Astrocyte (in vitro differentiated cells and primary cell): ENCODE data around the gene RPP30. TPM values are rescaled to one million over a fixed set of nuclear protein-coding genes. Genes with fewer than 3 reads are reported as not detected.
"Not testable (repeated sequence)": the region's sequence is repeated elsewhere in the genome, so short reads cannot be mapped to it uniquely, and the experiment has no call there.

Source experiments
- DNase-seq: peaks from one replicate; pipeline ENCODE4 v3.0.0-alpha.2; 2010; ENCODE audit warnings: low read depth
- FAIRE-seq: peaks from 2 replicates; lab custom pipeline; 2011; peaks lifted over from hg19 to GRCh38; lab: Jason Lieb, UNC
- H2AFZ ChIP-seq: 2 replicates; pipeline ENCODE4 v1.6.0; 2012; ENCODE audit warnings: low read depth, low read length, inconsistent platforms
- H3K27ac ChIP-seq: 2 replicates; pipeline ENCODE4 v1.5.1; 2011; ENCODE audit warnings: low read depth, low read length, inconsistent platforms
- H3K27me3 ChIP-seq: 2 replicates; pipeline ENCODE4 v1.6.0; 2011; ENCODE audit warnings: low read length, inconsistent platforms; ENCODE audit not compliant: insufficient read depth
- H3K36me3 ChIP-seq: 2 replicates; pipeline ENCODE4 v1.5.1; 2011; ENCODE audit warnings: low read length, inconsistent platforms; ENCODE audit not compliant: insufficient read depth
- H3K4me1 ChIP-seq: 2 replicates; pipeline ENCODE4 v1.5.1; 2011; ENCODE audit warnings: low read length, inconsistent platforms; ENCODE audit not compliant: insufficient read depth
- H3K4me2 ChIP-seq: 2 replicates; pipeline ENCODE4 v1.6.0; 2012; ENCODE audit warnings: low read length, inconsistent platforms
- H3K4me3 ChIP-seq: 2 replicates; pipeline ENCODE4 v1.5.1; 2011; ENCODE audit warnings: low read depth, mild to moderate bottlenecking, low read length, inconsistent platforms; ENCODE audit not compliant: insufficient read depth
- H3K79me2 ChIP-seq: 2 replicates; pipeline ENCODE4 v1.6.0; 2012; ENCODE audit warnings: mild to moderate bottlenecking, low read length, inconsistent platforms; ENCODE audit not compliant: insufficient read depth
- H3K9ac ChIP-seq: 2 replicates; pipeline ENCODE4 v1.6.0; 2012; ENCODE audit warnings: mild to moderate bottlenecking, low read length, inconsistent platforms
- H3K9me3 ChIP-seq: 2 replicates; pipeline ENCODE4 v1.5.1; 2012; ENCODE audit warnings: low read depth, mild to moderate bottlenecking, low read length, inconsistent platforms; ENCODE audit not compliant: insufficient read depth
- H4K20me1 ChIP-seq: 2 replicates; pipeline ENCODE4 v1.6.0; 2012; ENCODE audit warnings: low read length, inconsistent platforms; ENCODE audit not compliant: insufficient read depth
- H3K27ac Mint-ChIP-seq: one replicate; pipeline ENCODE4 v1.8.0; 2021; ENCODE audit warnings: mild to moderate bottlenecking, mixed read lengths; ENCODE audit not compliant: unreplicated experiment
- H3K27me3 Mint-ChIP-seq: one replicate; pipeline ENCODE4 v1.8.0; 2021; ENCODE audit warnings: low read depth, mixed read lengths; ENCODE audit not compliant: unreplicated experiment
- H3K36me3 Mint-ChIP-seq: one replicate; pipeline ENCODE4 v1.8.0; 2021; ENCODE audit warnings: low read depth, mixed read lengths; ENCODE audit not compliant: unreplicated experiment
- H3K4me1 Mint-ChIP-seq: one replicate; pipeline ENCODE4 v1.8.0; 2021; ENCODE audit warnings: low read depth, mixed read lengths; ENCODE audit not compliant: unreplicated experiment
- H3K4me3 Mint-ChIP-seq: one replicate; pipeline ENCODE4 v1.8.0; 2021; ENCODE audit warnings: mild to moderate bottlenecking, moderate library complexity, mixed read lengths; ENCODE audit not compliant: unreplicated experiment
- H3K9me3 Mint-ChIP-seq: one replicate; pipeline ENCODE4 v1.8.0; 2021; ENCODE audit warnings: mild to moderate bottlenecking, mixed read lengths; ENCODE audit not compliant: unreplicated experiment
- CTCF ChIP-seq: IDR thresholded peaks from 2 replicates; pipeline ENCODE4 v1.5.1; 2011; ENCODE audit warnings: low read depth, mild to moderate bottlenecking, inconsistent platforms, low read length, moderate library complexity; ENCODE audit not compliant: insufficient read depth
- EZH2 ChIP-seq: IDR thresholded peaks from 2 replicates; pipeline ENCODE4 v1.6.1; 2012; ENCODE audit warnings: mild to moderate bottlenecking, low read length, inconsistent platforms; ENCODE audit not compliant: insufficient read depth
- total RNA-seq: library from RNA; stranded (reverse); gene quantifications from 2 replicates; pipeline ENCODE4 v1.2.1, GENCODE V29; 2021

RPP30 gene
- total RNA-seq, 1 donor from 2014 or later: 32.0 TPM

GRCh38 chr10:90893190-90893589 is 21.4 kb downstream of the RPP30 start:
- no peak for FAIRE-seq
- peaks cover 3% of the 10 kb centered on the region for H3K36me3 Mint-ChIP-seq
- H3K27ac Mint-ChIP-seq: no peak overlapping the region

GRCh38 chr10:90896916-90897315 is 25.1 kb downstream of the RPP30 start:
- not testable (repeated sequence) for H4K20me1 ChIP-seq, H3K27me3 Mint-ChIP-seq, H3K4me3 Mint-ChIP-seq, H3K9me3 Mint-ChIP-seq, H3K27me3 ChIP-seq, H3K27ac Mint-ChIP-seq, H3K4me1 Mint-ChIP-seq, DNase-seq, H3K4me1 ChIP-seq, H3K36me3 Mint-ChIP-seq, H3K27ac ChIP-seq, H3K79me2 ChIP-seq, H3K9ac ChIP-seq, H3K9me3 ChIP-seq, FAIRE-seq, H3K4me2 ChIP-seq, H2AFZ ChIP-seq, H3K4me3 ChIP-seq
- peaks cover 21% of the 10 kb centered on the region for H3K36me3 ChIP-seq

More at GRCh38 chr10:90893190-90893589, 21.4 kb downstream of the RPP30 start:
- Mint-ChIP-seq H3K4me3 (no peak overlapping the region), H3K27me3 (no peaks in the 10 kb centered on the region), H3K4me1 (no peaks in the 10 kb centered on the region), H3K9me3 (no peaks in the 10 kb centered on the region)
- H3K4me1 ChIP-seq: no peaks in the 10 kb centered on the region
- no peak overlapping the region for H3K27ac ChIP-seq
- H3K4me2 ChIP-seq: no peak overlapping the region
- no peak for DNase-seq
- no peak overlapping the region for H2AFZ ChIP-seq
- no peaks in the 10 kb centered on the region for H3K79me2 ChIP-seq
- peaks cover 21% of the 10 kb centered on the region for H3K36me3 ChIP-seq
- H3K9ac ChIP-seq: no peak overlapping the region
- TF ChIP-seq EZH2 (no peak), CTCF (no peak)
- H3K27me3 ChIP-seq: no peaks in the 10 kb centered on the region
- no peak overlapping the region for H3K4me3 ChIP-seq
- no peaks in the 10 kb centered on the region for H4K20me1 ChIP-seq
- no peaks in the 10 kb centered on the region for H3K9me3 ChIP-seq

- DNase-seq (no peak), FAIRE-seq (no peak)
- Histone ChIP-seq H3K4me3 (no peak overlapping the region), H3K36me3 (peaks cover 7% of the 10 kb centered on the region), H3K79me2 (no peaks in the 10 kb centered on the region), H3K4me2 (no peak overlapping the region), H3K4me1 (no peaks in the 10 kb centered on the region), H2AFZ (no peak overlapping the region), H3K9ac (no peak overlapping the region), H3K9me3 (no peaks in the 10 kb centered on the region), H3K27me3 (no peaks in the 10 kb centered on the region), H3K27ac (no peak overlapping the region), H4K20me1 (no peaks in the 10 kb centered on the region)
- no peaks in the 10 kb centered on the region for H3K9me3 Mint-ChIP-seq
- no peak overlapping the region for H3K27ac Mint-ChIP-seq
- H3K27me3 Mint-ChIP-seq: no peaks in the 10 kb centered on the region
- no peak overlapping the region for H3K4me3 Mint-ChIP-seq
- peaks cover 4% of the 10 kb centered on the region for H3K36me3 Mint-ChIP-seq
- TF ChIP-seq EZH2 (no peak), CTCF (no peak)
- H3K4me1 Mint-ChIP-seq: no peaks in the 10 kb centered on the region
Observed at GRCh38 chr10:90905925-90906324, 34.2 kb downstream of the RPP30 start.
